COR-L47 (cell line): Measurements from ENCODE around the gene BCL11B.

Experiments used
- DNase-seq: peaks from one replicate; lab custom pipeline; 2025; lab: John Stamatoyannopoulos, UW

The BCL11B gene

DNA sequence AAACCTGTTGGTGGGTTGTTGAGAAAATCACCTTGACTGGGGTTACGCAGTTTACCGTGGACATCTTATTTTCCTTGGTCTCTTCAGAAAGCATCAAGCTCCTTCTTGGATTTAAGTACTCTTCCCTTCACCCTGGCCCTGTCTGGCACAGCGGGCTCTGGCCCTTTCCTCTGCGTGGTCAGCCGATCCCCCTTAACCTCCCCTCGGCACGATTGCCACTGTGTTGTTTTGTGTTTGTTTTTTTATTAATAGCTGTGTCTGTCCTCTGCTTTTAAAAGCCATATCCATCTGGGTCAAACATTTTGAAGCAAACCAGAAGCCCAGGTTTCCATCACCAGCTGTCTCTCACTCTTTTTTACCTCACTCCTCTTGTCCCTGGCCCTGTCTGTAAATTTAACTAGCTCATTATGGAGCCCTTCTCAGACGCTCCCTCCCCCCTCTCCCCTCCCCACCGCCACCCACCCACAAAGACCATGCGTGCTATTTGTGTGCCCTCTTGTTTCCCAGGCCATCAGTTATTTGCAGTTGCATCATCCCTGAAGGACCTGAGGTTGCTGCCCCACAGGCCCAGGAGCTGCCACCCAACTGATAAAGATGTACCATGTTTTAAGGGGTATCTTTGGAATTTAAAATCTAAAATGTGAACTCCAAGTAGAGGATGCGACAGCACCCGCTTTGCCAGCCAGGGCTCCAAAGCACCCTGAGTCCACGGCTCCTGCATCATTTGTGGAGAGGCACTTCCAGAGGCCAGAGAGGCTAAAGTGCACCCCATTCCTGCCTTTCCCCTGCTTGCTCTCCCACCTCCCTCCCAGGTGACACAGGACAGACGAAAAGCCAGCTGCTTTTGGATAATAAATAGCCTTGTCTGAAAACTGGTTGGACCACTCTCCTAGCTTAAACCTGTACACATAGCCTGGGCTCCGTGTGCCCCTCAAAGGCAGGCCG lies 3.9 kb downstream of the BCL11B start:
- no peak for DNase-seq

DNA sequence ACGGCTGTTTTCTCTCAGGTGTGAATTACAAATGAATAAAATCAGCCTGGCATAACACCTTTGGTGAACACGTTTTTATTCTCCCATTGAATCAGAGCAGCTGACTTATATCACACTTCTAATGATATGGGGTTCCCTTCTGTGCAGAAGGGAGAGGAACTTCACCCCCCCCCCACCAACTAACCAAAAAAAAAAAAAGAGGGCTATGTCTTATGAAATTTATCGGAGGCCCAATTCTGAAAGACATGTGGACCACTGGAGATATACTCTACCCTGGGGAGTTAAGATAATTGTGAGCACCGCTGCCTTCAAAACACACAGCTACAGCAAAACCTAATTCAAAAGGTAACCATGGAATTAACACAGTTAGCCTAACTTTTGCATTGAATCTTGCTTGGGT lies 4.6 kb downstream of the BCL11B start:
- DNase-seq: no peak

DNA sequence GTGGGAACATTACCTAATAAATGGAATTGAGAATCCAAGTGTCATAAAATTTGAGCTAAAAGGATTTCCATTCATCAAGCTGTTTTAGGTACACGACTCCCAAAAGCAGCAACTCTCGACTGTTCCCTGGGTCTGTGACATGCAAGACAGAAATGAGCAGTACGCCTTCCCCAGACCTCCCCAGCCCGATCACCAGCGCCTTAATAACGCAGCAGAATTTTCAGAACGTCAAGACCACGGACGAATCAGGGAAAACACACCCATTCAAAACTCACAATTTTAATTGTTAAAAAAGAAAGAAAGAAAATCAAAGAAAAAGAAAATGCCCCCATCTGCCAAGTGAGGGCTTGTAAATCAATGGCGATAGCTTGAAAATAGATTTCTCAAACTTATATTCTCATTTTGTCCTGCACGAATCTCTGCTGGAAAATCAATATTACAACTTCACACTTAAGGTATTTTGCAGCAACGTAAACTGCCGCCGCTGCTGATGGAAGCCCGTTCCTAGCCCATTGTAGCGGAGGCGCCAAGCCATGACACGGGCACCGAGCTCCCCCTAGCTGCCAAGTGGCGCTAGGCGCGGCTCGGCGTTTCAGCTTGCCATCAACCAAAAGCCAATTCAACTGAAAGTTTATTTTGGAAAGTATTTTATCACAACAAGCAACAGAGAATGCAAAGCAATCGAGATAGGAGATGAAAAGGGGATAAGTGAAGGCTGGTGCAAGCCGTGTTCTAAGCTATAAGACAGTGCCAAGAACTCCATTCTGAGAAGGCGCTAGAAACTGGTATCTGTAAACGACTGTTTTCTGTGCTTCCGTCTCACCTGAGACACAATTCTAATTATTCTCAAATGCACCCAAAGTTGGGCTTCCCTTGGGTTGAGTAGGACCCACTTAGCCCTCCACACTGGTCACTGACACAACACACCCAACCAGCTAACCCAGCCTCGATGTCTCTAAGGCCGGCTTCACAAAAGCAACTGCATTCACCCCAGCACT lies 5.5 kb downstream of the BCL11B start:
- peak; percentile 75 for DNase-seq

DNA sequence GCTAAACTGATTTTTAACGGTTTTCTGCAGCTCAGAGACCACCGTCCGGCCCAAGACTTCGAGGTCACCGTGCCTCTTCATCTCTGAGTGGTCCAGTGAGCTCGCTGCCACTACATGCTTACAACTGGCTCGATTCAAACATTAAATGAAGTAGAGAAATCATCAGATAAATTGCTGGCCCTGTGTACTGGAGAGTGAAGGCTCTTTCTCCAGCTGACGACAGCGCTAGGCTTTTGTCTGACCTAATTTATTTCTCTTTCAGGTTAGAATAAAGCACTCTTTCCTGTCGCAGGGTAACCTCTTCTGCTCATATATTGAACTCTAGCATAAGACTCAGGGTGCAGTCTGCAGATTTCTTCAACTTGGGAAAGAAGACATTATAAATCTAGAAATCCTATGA lies 6.4 kb downstream of the BCL11B start:
- DNase-seq: no peak

DNA sequence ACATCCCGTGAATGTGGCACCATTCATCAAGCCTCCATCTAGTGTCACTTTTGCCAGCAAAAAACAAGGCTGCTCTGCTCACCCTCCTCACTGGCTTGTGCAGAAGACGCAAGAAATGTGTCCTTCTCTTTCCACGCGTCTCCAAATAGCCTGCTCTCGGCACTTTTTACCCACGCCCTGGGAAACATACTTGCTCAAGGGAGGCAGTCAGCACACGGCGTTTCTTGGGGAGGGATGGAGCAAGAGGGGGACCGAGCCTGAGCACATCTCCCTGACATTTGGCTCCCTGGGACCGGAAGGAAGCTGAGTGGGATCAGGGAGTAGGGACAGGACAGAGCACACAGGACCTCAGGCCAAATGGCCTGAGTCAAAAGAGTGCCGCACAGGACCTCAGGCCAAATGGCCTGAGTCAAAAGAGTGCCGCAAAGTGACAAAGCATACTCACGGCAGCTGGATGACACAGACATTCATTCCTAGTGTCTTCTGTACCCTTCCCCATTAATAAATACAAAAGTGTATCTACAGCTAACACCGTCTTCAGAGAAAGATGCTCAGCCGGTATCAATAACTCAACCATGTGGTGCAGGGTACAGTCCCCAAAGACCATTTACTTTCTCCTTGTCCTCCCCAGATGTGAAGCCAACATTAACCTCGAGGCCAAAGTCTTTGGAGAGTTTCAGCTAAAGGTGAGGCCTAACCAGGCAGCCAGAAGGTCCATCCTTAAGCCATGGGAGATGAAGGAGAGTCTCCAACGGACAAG lies 7.1 kb downstream of the BCL11B start:
- no peak for DNase-seq

DNA sequence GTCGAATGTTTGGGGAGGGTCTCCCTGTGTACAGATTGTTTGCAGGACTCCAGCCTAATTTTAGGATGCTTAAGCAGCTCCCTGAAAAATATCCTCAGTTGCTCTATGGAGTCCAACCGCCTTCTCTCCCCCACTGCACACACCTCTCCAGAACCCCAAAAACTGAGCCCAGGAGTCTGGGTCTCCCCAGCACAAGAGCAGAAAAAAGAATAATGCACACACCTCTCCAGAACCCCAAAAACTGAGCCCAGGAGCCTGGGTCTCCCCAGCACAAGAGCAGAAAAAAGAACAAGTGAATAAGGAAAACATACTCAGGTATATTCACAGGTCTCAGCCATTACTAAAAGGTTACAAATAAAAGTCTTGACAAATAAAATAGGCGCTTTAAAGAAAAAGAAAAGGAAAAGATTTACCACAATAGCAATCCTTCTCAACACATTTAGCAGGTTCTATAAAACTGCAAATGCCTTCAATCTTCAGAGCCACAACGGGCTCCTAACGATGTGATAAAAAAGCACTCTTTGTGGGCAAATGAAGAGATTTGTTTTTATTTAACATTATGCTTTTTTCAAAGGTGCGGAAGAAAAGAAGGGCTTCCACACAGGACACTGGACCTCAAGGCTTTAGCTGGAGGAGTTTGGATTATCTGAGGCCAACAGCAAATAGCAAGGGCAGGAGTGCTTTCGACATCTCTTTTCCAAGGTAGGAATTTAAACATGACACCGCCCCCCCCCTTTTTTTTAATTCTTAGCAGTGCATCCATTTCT lies 8.2 kb downstream of the BCL11B start:
- no peak for DNase-seq

DNA sequence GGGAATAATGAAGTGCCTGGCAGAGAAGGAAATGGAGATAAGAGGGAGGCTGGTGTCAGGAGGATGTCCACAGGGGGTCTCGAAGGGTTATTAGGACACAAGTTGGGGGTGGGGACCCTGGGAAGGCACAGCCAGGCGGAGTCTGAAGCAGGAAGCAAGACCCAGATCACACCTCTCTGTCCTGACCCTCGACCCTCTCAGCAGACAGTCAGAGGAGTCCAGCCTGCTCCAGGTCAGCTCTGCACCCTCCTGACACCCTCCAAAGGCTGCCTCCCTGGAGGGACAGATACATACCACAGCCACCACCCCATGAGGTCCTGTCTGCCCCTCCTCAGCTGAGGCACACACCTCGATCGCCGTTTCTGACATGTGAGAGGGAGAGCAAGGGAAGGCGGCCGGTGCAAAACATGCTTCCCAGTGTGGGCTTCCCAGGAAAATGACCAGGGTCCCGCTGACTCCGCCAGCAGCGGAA lies 9.0 kb downstream of the BCL11B start:
- DNase-seq: no peak

DNA sequence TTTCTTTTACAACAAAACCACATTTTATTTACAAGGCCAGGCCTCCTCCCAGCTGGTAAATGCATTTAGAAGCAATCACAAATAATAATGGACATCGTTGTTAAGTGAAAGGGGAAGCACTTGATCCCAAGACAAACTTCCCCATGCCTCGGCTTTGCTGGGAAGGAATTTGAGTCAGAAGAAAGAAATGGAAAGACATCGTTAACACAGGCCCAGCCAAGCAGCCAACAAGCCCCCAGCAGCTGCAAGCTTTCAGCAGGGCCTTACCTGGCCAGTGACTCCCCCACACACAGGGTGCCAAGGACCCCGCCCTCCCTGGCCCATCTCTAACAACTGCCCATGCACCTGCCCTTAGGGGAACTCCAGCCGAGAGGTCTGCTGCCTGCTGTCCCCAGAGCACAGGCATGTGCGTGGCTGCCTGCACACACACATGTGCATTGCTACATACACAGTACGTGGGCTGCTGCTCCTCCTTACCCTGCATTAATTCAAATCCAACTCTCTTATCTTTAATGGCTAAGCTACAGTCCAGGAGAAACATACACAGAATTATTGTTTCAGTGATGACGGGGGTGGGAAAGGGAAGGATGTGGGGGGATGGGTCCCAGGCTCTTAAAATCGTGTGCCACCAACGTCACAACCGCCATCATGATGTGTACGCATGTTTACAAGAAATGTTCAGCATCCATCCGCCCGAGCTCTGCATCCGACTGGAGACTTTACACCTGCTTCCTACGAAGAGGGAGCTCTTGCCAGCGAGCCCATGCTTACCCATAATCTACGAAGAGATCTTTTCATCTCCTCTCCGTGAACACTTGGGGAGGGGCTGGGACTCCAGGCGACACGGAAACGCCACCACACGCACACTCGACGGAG lies 9.8 kb downstream of the BCL11B start:
- DNase-seq: no peak

DNA sequence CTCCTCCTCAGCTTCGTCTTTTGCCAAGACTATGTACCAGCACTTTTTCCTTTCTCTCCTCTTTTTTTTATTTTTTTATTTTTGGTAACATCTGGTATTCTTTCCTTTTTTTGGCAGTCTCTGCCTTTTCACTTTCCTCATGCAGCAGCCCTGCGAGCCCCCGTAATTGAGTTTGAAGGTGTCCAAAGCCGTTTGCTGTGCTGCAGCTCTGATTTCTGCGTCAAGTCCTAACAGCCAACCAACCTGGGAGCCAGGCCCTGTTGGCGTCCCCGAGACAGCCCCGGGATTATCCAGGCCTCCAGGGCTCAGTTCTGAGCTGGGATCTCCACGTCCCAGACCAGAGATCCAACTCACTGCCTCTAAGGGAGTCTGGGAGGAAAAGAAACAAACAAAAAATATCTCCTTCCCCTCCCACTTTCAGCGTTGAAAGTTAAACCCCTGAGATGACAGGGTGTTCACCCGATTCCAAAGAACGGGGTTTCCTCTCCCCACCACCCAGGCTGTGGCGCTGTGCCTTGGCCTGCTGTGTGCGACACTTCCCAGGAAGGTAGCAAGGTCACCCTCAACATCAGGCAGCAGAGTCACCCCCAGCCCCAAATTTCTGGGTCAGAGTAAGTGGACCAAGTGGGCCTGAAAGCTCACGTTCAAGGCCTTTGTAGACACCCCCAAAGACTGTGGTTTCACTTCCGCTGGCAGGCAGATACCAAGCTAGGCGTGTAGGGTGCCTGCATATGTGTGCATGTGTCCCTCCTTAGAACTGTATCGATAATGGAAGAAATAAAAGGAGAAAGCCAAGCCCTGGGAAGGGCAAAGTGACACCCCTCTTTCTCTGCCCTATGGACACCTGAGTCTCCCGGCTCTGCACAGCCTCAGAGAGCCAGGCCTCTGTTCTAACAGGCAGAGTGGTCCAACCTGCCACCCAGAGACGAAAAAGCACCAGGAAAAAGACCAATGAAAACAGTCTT lies 11.1 kb downstream of the BCL11B start:
- no peak for DNase-seq

DNA sequence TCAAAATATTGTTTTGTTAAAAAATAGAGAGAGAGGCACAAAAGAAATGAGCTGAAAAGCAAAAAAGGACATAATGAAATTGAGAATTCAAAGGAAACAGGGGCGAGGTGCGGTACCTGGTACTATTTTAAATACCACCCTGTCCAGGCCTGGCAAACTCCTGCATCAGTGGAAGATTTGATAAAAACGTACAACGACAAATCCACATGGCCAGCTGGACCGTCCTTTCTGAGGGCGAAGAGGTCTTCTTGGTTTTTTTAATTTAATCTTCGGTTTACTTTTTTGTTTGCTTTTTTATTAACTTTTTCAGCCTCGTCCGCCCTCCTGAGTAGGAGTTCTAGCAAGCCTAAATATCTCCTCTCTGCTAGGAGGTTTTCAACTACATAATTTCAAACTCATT lies 11.9 kb downstream of the BCL11B start:
- no peak for DNase-seq

DNA sequence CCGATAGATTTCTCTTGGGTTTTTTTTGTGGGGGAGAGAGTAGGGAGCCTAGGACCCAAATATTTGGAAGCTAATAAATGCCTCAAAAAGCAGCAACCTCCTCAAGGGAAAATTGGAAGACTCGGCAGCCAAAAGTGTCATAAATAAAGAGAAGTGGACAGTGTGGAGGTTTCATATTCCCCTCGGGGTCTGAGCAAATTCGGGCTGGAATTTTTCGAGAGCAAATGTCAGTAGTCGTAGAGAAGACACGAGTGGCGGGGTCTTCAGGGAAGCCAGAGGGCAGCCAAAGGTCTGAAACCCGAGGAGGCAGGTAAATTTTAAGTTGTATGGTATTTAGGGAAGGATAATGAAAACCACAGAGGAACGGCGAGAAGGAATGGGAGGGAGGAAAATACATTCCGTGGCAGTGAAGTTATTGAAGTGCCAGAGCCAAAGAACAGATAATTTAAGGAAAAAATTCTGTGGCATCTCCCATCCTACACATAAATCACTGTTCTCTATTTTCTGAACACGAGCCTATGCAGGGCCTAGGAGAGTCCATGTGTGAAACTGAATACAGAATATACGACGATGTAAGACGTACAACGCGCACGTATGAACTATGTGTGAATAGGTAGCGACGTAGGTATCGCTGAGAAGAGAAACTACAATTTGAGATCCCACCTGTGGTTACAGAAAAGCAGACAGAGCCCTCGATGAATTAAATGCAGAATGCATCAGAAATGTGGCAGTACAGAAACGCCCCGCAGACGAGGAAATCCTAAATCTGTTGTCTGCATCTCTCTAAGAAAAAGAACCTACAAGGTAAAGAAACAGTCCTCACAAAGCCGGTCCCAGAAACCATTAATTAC lies 12.9 kb downstream of the BCL11B start:
- DNase-seq: no peak

DNA sequence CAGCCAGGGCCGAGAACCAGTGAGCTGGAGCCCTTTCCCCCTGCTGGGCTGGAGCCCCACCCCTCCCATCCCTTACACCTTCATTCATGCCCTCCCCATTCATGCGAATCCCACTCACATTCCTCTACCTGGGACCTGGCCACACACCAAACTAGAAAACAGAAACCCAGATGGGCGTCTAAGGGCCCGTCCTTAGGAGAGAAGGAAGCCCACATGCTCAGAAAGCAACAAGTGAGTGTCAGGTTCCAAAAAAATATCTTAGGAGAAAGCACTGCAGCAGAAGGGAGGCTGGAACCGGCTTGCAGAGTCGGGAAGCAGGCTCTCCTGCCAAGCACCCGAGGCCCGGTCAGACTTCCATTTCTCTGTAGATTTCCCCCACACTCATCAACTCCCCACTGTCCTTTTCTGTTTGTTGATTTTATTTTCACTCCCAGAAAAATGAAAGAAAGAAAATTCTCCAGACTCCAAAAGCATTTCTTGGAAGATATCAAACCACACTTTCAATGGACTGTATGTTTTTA lies 13.6 kb downstream of the BCL11B start:
- no peak for DNase-seq

DNA sequence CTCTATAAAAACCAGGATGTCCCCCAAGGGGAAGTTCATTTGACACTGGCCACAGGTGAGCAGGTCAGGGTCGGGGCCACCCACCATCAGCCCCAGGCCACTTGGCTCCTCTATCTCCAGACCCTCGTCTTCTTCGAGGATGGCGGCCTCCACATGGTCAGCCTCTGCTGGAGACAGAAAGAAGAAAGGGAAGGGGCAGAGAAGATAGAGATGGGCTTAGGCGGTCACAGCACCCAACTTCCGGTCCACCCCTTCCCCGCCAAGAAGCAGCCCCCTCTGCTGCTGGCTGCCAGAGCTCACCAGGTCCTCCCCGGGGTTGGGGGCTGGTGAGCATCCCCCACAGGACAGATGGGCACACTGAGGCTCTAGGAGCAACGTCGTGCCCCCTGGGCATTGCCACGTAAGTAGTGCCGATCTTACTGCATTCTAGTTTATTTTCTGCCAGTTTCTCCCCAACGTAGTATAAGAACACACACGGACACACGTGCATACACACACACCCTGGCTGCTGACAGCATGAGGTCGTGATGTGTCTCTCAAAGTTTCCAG lies 14.2 kb downstream of the BCL11B start:
- DNase-seq: no peak

DNA sequence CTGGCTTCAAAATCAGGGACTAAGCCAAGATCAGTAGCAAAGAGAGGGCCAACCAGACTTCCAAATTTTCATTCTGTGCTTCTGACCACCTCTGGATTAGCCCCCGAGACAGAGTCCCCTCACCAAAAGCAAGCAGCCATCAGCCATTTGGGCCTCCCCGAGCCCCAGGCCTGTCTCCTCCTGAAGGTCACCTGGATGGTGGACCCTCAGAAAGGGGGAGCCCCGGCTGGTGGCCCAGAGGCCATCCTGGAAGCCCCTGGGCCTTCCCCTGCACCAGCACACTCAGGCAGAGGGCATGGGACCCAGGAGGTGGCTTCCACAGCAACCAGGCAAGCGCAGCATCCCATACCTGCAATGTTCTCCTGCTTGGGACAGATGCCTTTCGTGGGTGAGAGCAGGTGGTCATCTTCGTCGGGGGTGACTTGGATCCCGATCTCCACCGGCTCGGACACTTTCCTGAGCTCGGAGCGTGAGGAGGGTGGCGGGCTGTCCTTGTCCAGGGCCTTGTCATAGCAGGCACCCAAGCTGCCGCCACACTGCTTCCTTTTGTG lies 14.8 kb downstream of the BCL11B start:
- DNase-seq: no peak

DNA sequence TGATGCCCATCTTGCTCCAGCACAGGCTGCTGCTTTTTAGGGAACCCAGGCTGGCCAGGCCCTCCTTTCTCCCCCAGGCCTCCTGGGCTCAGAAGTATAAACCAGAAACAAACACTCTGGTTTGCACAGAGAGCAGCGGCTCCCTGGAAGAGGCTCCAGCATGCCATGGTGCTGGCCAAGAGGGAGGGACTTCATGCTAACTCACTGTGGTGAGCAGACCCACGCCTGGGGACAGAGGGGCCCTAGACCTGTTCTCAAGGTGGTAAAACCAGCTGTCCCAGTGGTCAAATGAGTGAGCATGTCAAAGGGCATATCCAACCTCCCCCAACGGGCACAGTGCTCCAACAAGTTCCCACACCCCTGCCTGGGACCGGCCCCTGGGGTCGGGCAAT lies 15.5 kb downstream of the BCL11B start:
- no peak for DNase-seq

DNA sequence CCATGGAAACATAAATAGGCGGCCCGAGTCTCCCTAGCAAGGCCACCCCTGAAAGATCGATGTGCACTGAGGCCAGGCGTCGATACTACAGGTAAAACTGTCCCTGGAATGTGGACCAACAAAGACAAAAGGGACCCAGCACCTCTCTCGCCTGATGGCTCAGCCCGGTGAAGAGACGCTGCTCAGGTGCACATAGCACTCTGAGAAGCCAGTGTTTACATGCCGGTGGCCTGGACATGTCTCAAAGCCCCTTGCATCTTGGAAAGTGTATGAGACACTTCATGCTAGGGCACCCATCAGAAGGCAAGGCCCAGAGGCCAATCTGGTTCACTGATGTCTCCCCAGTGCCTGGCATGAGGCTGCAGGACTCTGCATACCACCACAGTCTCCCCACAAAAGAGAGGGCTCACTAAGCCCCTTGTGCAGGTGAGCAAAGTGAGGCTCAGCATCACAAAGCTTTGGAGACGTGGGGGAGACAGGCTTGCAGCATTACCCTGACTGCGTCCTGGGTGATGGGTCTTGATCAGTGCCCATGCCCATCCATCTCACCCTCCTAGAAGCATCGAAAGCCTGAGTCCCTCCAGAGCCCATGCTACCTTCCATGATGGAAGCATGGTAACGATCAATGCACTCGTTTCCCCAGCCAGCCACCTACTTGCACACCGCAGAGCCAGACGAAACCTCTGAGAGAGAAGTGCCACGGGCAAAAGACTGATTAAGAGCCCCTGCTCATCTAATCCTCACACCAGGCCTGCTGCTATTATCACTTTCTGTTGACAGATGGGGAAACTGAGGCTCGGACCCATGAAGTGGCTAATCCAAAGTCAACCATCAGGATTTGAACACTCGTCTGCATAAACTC lies 16.1 kb downstream of the BCL11B start:
- DNase-seq: no peak
